Superior temporal gyrus (tissue), 1 donor: ENCODE measurements around the gene AICDA.

Experiments used
- DNase-seq: peaks from one replicate; pipeline ENCODE4 v3.0.0-alpha.2; 2016; ENCODE audit errors: extremely low spot score

Gene AICDA

DNA sequence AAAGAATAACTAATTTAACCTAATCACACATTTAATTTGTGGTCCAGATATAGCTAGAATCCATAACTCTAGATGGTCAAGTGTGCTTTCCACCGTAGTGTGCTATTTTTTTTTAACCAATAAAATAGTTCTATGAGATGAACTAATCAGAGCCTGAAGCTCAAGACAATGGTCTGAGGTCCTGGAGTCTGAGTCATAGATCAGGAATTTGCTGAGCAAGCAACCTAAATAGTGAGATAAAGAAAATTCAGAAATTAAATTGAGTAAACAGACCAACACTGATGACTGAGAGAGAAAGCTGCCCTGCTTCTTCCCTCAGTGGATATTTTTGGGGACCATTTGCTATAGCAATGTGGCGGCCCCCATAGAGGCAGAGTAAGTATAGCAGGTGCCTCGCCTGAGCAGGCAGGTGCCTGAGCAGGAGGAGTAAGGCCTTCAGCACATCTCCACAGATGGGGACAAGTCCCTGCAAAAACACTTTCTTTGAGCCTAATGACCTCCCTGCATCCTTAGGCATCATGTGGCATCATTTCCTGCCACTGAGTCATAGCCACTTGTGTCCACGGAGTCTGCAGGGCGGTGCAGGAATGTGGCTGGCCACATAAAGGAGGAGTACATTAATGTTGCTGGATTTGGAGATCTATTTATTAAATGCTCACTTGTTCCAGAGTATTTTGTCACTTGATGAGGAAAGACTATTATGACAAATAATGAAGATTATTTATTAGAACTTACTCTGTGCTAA, 58.0 kb downstream of the AICDA start:
- no peak for DNase-seq

DNA sequence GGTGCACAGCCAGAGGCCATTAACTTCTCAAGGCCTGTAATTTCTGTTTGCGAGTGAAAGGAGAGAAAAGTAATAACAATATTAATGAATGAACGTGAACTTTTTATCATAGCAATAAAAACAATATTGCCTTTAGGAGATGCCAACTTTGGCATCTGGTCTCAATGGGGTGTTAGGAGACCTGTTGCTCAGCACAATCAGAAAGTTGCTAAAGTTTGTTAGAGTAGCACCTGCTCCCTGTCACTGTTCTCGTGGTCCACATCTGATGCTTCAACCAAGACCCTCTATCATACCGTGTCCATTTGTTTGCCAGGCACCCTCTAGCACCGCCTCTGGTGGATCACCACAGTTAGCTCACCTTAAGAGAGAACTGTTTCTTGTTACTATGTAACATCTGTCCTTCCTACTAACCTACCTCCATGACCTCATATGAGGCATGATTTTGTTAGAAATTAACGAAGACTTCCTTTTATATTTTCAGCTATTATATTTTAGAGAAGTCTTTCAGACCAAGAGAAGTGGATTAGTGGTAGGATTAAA, 59.5 kb downstream of the AICDA start:
- no peak for DNase-seq
